ENCODE data around the gene SCNN1A. TPM values are rescaled to one million over a fixed set of nuclear protein-coding genes. Genes with fewer than 3 reads are reported as not detected.
"Not testable (repeated sequence)": the region's sequence is repeated elsewhere in the genome, so short reads cannot be mapped to it uniquely, and the experiment has no call there.

The SCNN1A gene
- total and polyA plus RNA-seq, 2 donors (not counting 3 experiments of a cell fraction or from before 2014, with no cell fraction given), result 0.12 to 0.18 TPM

- peak; percentile 94 for DNase-seq (ENCODE audit: low read depth, low spot score)
- Histone ChIP-seq H3K4me2 (ENCODE audit: insufficient read depth, low read length) (no peak overlapping the region), H3K4me3 (replicated peaks in 1 of 3; ENCODE audit: insufficient read depth in 1 of 3, low read depth in 1 of 3, low read length in 3 of 3) (no peak overlapping the region), H3K9me3 (replicated peaks; ENCODE audit: control insufficient read depth, insufficient read depth, low read length) (no peaks in the 10 kb centered on the region), H3K4me1 (ENCODE audit: control insufficient read depth, extremely low read depth, insufficient read depth, low read length) (peaks cover 27% of the 10 kb centered on the region), H2AFZ (ENCODE audit: low read depth, low read length) (no peak overlapping the region), H3K27ac (ENCODE audit: insufficient read depth, low read depth, low read length) (peak overlapping the region; percentile 50), H3K36me3 (ENCODE audit: control insufficient read depth in 2 of 2, extremely low read depth in 1 of 2, insufficient read depth in 2 of 2, low read length in 2 of 2) (no peaks in the 10 kb centered on the region), H3K27me3 (ENCODE audit: control insufficient read depth in 2 of 2, insufficient read depth in 2 of 2, low read length in 2 of 2) (no peaks in the 10 kb centered on the region), H3K79me2 (ENCODE audit: control insufficient read depth, insufficient read depth, low read length) (peaks cover 17% of the 10 kb centered on the region), H3K9me1 (replicated peaks; ENCODE audit: control insufficient read depth, extremely low read depth, insufficient read depth, low read length) (no peaks in the 10 kb centered on the region), H3K9ac (replicated peaks; ENCODE audit: extremely low read depth, insufficient read depth, low read length) (no peak overlapping the region), H4K20me1 (replicated peaks; ENCODE audit: control insufficient read depth, extremely low read depth, insufficient read depth, low read length) (no peaks in the 10 kb centered on the region)
- BruUV-seq (replicated peaks), result no TSS peak
- POLR2A ChIA-PET, result interaction anchor here (0.7 to 1.4 kb wide), 4 partner anchors 10 to 30 kb away, joined by 3 to 10 read pairs (median 5); partner anchors contain the start of gene SCNN1A
- TF ChIP-seq GATA2 (IDR thresholded peaks at IDR 0.05; ENCODE audit: insufficient read depth, insufficient read length, low read depth, low read length) (peak; percentile 94), EZH2 (IDR thresholded peaks at IDR 0.05; ENCODE audit: borderline replicate concordance, low read depth, low read length, severe bottlenecking) (no peak), POLR2AphosphoS5 (IDR thresholded peaks at IDR 0.05; ENCODE audit: insufficient read depth, low read depth, low read length) (peak; percentile 63), MAX (IDR thresholded peaks at IDR 0.05; ENCODE audit: insufficient read depth, insufficient read length) (no peak), JUN (IDR thresholded peaks at IDR 0.05; ENCODE audit: borderline replicate concordance, insufficient read depth, insufficient read length, low read depth) (peak; percentile 95), CTCF (IDR thresholded peaks at IDR 0.05; ENCODE audit: extremely low read depth in 1 of 2, insufficient read depth in 1 of 2, low read depth in 1 of 2, low read length in 2 of 2) (no peak), MYC (IDR thresholded peaks at IDR 0.05; ENCODE audit: low read depth, low read length) (no peak), POLR2A (IDR thresholded peaks at IDR 0.05; ENCODE audit: low read depth, low read length) (no peak), FOS (IDR thresholded peaks at IDR 0.05; ENCODE audit: borderline replicate concordance, insufficient read depth, low read length) (peak; percentile 98)
- CTCF ChIA-PET, result interaction anchor here (0.6 to 4.0 kb wide), 15 partner anchors 9 to 145 kb away, joined by 3 to 37 read pairs (median 5); partner anchors contain the start of gene LTBR
- peak; percentile 97 for FAIRE-seq
- dilution Hi-C loops (cut with MboI; ENCODE audit: extremely low pct_ligation_motif_present, low sequenced_read_pairs) (no loop called here), intact Hi-C loops (cut with micrococcal nuclease) (loop anchor here (1.0 kb wide), 1 partner anchor 9 kb away; no protein-coding TSS in a partner anchor)
Observed at GRCh38 chr12:6345319-6346091, 29.9 kb downstream of the SCNN1A start.

GRCh38 chr12:6344101-6344660 is 31.2 kb downstream of the SCNN1A start:
- BruUV-seq (replicated peaks); dilution Hi-C loops (cut with MboI; ENCODE audit: extremely low pct_ligation_motif_present, low sequenced_read_pairs); H3K9me1 ChIP-seq (replicated peaks; ENCODE audit: control insufficient read depth, extremely low read depth, insufficient read depth, low read length); H2AFZ ChIP-seq (ENCODE audit: low read depth, low read length); H3K27ac ChIP-seq (ENCODE audit: insufficient read depth, low read depth, low read length); intact Hi-C loops (cut with micrococcal nuclease); DNase-seq (ENCODE audit: low read depth, low spot score); H3K9ac ChIP-seq (replicated peaks; ENCODE audit: extremely low read depth, insufficient read depth, low read length); H3K4me2 ChIP-seq (ENCODE audit: insufficient read depth, low read length); H3K9me3 ChIP-seq (replicated peaks; ENCODE audit: control insufficient read depth, insufficient read depth, low read length); H3K27me3 ChIP-seq (ENCODE audit: control insufficient read depth in 2 of 2, insufficient read depth in 2 of 2, low read length in 2 of 2); H3K36me3 ChIP-seq (ENCODE audit: control insufficient read depth in 2 of 2, extremely low read depth in 1 of 2, insufficient read depth in 2 of 2, low read length in 2 of 2); H3K4me3 ChIP-seq (replicated peaks in 1 of 3; ENCODE audit: insufficient read depth in 1 of 3, low read depth in 1 of 3, low read length in 3 of 3); POLR2A ChIA-PET; H4K20me1 ChIP-seq (replicated peaks; ENCODE audit: control insufficient read depth, extremely low read depth, insufficient read depth, low read length); FAIRE-seq: not testable (repeated sequence)
- Histone ChIP-seq H3K79me2 (ENCODE audit: control insufficient read depth, insufficient read depth, low read length) (peaks cover 30% of the 10 kb centered on the region), H3K4me1 (ENCODE audit: control insufficient read depth, extremely low read depth, insufficient read depth, low read length) (peaks cover 36% of the 10 kb centered on the region)
- CTCF ChIA-PET, result interaction anchor here (0.6 to 3.1 kb wide), 9 partner anchors 8 to 121 kb away, joined by 3 to 15 read pairs (median 3); partner anchors contain the start of gene LTBR
